ENCODE measurements around the gene LRCH3.

Gene LRCH3

GRCh38 chr3:197791892-197792647 is 1.0 kb downstream of the LRCH3 start:
- no peak for DNase-seq (ENCODE audit: low read depth)

DNA sequence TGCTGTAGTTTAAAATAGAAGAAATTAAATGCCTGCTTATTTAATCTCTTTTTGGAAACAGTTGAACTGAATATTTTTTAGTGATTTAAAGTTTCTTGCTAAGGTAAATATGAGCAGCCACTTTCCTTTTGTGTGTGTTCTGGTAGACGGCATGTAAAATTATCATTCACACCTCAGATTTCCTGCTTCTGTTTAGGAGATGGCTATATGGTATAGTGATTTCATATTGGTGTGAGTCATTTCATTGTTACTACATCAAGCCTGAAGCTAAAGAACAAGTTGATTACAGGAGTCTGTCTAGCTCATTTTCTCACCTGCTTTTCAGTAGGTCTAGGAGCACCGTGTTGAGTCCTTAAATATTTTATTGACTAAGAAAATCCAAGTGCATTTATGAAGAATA is 2.2 kb downstream of the LRCH3 start:
- DNase-seq (ENCODE audit: low read depth): no peak

DNA sequence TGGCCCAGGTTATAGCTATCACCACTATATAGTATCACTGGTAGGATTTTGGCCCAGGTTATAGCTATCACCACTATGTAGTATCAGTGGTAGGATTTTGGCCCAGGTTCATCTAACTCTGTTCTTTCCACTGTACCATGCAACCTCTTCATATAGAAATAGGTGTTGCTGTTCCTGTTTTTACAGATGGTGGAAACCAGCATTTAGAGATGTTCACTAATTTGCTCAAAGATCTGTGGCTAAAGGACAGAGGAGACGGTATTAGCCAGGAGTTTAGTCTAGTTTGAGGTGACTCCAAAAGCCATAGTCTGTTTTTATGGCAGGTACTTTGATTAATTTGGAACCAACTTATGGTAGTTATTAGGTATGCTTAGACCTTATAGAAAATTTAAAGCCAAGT is 3.1 kb downstream of the LRCH3 start:
- DNase-seq (ENCODE audit: low read depth): no peak

DNA sequence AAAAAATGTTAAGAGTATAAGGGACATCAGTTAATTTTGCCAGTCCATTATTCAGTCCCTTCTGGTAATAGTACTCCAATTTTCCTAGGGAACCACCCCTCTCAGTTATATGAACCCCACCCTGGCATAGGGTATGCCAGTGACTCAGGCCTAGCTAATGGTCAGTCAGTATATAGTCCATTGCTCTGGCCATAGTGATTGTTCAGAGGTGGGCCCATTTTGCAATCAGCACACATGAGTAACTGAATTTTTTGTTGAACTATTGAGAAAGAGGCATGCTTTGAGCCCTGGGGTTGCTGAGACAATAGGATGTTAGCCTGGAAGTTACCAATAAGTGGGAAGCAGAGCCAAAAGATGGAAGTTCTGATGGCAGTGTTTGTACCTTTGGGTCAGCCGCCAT is 4.1 kb downstream of the LRCH3 start:
- peak; percentile 67 for DNase-seq (ENCODE audit: low read depth)

DNA sequence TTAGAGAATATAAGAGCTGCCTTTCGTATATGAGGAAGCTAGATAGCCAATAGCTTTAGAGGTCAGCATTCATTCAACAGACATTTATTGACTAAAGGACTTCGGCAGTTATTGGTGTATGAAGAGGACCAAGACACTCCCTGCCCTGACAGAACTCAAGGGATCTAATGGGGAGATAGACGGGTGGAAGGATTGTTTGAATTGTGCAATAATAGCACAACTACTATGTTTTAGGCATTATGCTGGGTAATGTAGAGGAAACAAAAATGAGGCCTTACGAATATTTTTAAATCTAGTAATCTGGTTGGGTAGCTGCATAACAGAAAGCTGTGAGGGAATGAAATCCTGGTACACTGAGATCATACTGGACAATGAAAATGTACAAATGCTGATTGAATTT is 5.0 kb downstream of the LRCH3 start:
- DNase-seq (ENCODE audit: low read depth): no peak

DNA sequence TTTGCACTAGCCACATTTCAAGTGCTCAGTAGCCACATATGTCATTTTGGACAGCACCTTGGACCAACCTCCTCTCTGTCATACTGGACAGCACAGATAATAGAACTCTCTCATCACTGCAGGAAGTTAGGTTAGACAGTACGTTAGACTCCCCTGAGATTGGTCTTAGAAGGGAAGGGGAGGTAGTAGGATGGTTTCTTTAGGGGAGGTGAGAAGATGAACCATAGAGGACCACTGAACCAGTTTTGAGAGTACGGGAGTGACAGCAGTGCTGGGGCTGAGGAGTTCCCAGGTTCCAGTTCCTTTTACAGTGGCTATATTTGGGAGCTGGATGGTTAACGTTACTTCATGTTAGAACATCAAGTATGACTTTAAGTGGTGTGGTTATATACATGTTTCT is 7.8 kb downstream of the LRCH3 start:
- no peak for DNase-seq (ENCODE audit: low read depth)

DNA sequence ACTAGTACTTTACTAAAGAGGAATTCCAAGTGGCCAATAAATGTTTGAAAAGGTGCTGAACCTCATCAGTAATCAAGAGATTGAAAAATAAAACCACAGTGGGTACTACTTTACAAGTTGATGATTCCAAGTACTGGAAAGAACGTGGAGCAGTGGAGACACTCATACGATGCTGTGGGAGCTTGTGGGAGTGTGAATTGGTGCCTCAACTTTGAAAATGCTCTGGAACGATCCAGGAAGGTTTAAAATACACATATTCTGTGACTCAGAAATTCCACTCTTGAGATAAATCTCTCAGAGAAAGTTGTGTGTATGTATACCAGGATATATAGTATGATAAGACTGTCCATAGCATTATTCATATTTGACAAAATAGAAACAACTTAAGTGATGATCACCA is 9.3 kb downstream of the LRCH3 start:
- DNase-seq (ENCODE audit: low read depth): no peak

- no peak for DNase-seq (ENCODE audit: low read depth)
Observed at GRCh38 chr3:197801891-197802778, 11.1 kb downstream of the LRCH3 start.

DNA sequence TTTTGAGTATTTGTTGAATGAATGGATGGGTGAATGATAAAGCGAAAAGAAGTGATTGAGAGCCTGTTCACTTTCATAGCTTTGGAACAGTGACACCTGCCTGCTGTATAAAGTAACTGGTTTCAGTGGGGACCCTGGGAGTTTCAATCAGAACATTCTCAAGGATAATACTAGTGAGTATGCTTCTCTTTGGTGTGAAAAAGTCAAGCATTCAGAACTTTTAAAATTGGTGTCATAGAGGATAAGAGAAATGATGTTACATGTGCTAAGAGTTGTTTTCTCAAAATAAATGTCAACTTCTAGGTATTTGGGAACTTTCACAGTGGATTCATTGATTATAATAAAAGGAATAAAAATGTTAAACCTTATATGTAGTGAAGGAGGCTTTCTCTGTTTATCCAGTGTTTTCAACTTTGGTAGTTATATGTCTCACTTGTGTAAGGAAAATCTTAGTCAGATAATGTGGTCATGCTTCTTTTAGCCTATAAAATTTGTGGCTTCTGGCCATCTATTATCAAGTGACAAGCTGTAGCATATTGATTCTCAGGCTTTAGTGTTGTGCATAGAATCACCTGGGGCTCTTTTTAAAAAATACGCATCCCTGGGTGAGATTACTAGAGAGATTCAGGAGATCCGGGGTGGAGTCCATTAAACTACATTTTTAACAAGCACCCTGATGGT is 11.9 kb downstream of the LRCH3 start:
- DNase-seq (ENCODE audit: low read depth): no peak

- no peak for DNase-seq (ENCODE audit: low read depth)
Observed at GRCh38 chr3:197804511-197804910, 13.5 kb downstream of the LRCH3 start.

DNA sequence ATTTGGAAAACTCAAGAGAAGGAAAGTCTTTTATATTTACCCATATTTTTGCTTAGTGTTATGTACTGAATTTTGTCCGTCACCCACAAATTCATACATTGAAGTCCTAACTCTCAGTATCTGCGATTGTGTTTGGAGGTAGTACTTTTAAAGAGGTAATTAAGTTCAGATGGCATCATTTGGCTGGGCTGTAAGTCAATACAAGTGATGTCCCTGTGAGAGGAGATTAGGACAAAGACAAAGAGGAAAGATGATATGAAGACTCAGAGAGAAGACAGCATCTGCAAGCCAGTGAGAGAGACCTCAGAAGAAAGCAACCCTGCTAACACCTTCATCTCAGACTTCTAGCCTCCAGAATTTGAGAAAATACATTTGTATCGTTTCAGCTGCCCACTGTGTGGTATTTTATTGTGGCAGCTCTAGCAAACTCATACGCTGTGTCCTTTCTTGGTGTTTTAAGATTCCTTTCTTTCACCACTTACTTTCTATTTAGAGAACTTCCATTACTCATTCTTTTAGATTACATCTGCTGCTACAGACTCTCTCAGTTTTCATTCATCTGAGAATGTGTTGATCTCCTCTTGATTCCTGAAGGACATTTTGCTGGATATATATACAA is 17.0 kb downstream of the LRCH3 start:
- DNase-seq (ENCODE audit: low read depth): no peak

DNA sequence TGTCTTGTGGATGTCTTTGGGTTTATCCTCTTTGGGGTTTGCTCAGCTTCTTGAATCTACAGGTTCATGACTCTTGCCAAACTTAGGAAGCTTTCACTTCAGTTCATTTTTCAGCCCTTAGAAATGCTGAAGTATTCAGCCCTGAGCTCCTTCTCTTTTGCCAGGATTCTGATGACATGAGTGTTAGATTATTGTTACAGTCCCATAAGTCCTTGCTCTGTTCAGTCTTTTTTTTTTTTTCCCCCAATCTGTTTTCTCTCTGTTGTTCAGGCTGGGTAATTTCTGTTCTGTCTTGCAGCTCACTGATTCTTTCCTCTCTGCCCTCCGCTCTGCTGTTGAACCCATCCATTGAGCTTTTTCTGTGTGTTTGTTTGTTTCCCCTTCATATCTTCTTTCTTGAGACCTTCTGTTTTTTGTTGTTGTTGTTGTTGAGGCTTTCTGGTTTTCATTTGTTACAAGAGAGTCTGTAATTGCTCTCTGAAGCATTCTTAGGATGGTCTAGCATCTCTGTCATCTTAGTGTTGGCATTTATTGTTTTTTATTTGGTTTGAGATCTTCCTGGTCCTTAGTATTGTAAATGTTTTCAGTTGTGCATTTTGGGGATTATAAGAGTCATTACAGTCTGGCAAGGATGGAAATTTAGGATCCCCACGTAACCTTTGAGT is 18.4 kb downstream of the LRCH3 start:
- DNase-seq (ENCODE audit: low read depth): peak; percentile 63

- DNase-seq (ENCODE audit: low read depth): no peak
Observed at GRCh38 chr3:197810901-197811300, 19.8 kb downstream of the LRCH3 start.

DNA sequence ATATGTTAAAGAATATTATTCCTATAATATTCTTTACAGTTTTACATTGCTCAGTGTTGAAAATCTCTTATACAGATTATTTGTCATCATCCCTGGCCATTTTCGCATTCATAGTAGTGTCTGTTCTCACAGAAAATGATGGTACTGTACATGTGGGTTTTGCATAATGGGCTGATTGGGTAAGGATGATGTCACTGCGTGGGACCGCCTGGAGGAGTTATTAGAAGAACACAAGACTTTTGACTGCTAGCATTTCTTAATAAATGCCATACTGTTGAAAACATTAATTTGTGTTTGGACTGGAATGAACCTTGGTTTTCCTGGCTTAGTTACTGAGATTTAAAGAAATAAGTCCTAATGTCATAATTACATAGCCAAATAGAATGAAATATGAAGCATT is 20.3 kb downstream of the LRCH3 start:
- DNase-seq (ENCODE audit: low read depth): peak; percentile 68

GRCh38 chr3:197814372-197814771 is 23.3 kb downstream of the LRCH3 start:
- no peak for DNase-seq (ENCODE audit: low read depth)

- DNase-seq (ENCODE audit: low read depth): no peak
Observed at GRCh38 chr3:197820550-197821335, 29.7 kb downstream of the LRCH3 start.

DNA sequence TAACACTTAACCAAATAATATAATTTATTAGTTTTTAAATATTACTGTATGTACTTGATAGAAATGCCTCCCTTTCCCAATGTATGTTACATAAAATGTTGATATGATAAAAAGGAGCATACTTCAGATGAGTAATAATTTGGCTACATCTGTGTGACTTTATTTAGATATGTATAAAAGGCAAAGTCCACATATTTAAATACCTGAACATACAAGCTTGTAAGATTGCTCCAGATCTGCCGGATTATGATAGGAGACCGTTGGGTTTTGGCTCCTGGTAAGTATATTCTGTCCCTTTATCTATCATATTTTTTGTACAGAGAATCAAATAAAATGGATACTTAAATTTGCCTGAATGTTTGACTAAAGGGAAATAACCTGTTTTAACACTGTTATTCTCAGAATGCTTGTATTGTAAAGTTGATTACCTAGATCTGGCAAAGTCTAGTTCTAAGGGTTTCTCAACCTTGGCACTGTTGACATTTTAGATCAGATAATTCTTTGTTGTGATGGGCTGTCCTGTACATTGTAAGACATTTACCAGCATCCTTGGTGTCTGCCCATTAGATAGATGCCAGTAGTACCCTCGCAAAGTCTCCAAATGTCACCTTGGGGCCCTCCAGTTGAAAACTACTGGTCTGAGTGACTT is 38.5 kb downstream of the LRCH3 start:
- DNase-seq (ENCODE audit: low read depth): no peak

DNA sequence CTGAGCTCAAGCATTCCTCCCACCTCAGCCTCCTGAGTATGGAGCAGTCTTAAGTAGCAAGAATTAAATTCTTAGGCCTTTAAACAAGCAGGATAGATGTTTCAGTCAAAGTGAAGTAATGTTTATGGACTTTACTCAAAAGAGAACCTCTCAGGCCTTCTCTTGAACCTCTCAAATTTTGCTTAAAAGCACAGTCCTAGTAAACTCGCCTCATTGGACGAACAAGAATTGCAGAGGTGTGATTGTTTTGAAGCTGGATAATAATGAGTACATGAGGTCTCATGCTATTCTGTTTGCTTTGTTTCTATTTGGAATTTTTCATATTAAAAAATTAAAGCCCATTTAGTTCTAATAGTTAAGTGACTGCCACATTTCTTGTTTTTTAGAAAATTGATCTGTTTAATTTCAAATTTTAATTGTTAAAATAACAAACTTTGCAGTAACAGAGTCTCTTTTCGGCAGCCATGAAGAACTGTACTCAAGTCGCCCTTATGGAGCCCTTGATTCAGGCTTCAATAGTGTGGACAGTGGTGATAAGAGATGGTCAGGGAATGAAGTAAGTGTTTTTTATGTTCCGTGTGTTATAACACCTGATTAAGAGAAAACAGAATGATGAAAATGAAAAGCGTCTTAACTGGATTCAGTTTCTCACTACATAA is 39.4 kb downstream of the LRCH3 start:
- no peak for DNase-seq (ENCODE audit: low read depth)

- no peak for DNase-seq (ENCODE audit: low read depth)
Observed at GRCh38 chr3:197830967-197831313, 39.9 kb downstream of the LRCH3 start.
